Activated T-cell treated with anti-CD3 and anti-CD28 coated beads for 1 hour (primary cell): ENCODE data around the gene TNRC18.

Experiments used
- DNase-seq: peaks from one replicate; pipeline ENCODE4 v3.0.0-alpha.2; 2020; ENCODE audit warnings: low read depth

Gene TNRC18

GRCh38 chr7:5428478-5429252 lies 5.0 kb upstream of the TNRC18 start:
- DNase-seq = no peak

DNA sequence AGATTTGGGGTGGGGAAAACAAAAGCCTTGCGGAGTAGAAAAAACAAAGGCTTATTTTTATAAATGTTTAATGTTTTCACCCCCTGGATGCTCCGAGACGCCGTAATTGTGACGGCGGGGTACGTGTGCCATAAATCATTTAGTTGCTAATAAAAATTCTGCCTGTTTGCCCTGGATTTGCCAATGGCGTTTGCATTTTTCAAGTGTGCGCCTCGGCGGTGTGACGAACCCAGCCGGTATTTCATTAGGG lies 2.5 kb upstream of the TNRC18 start:
- no peak for DNase-seq

GRCh38 chr7:5425507-5426225 lies 2.0 kb upstream of the TNRC18 start:
- no peak for DNase-seq

DNA sequence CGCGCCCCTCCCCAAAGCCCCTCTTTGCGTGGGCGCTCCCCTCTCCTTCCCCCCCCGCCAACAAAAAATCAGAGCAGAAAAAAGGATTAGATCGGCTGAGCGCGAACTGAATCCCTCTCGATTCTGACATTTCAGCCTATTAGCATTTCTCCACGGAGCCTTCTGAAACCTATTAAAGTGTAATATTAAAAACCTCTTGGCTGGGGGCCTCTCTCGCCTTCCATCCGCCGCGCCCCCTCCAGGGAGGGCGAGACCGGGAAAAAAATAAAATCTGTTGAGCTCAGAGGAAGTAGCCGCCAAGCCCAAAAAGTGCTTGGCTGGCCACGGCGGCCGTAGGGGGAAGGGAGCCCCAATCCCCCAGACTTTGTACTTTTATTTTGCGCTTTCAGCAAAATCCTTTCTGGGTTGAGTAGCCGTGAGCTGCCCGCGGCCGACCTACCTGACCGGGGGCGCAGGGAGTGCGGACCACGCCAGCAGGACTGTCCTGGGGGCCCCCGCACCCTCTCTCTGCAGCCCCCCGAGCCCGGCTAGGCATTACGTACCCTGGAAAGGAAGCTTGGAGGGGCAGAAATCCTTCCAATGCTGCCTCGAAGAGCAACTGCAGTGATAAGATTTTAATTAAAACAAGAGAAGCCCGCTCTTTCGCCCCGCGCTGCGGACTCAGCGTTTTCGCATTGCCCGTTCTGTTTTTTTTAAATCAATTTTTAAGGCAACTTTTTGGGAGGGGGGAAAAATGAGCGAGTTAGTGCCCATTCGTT lies 1.3 kb upstream of the TNRC18 start:
- no peak for DNase-seq

DNA sequence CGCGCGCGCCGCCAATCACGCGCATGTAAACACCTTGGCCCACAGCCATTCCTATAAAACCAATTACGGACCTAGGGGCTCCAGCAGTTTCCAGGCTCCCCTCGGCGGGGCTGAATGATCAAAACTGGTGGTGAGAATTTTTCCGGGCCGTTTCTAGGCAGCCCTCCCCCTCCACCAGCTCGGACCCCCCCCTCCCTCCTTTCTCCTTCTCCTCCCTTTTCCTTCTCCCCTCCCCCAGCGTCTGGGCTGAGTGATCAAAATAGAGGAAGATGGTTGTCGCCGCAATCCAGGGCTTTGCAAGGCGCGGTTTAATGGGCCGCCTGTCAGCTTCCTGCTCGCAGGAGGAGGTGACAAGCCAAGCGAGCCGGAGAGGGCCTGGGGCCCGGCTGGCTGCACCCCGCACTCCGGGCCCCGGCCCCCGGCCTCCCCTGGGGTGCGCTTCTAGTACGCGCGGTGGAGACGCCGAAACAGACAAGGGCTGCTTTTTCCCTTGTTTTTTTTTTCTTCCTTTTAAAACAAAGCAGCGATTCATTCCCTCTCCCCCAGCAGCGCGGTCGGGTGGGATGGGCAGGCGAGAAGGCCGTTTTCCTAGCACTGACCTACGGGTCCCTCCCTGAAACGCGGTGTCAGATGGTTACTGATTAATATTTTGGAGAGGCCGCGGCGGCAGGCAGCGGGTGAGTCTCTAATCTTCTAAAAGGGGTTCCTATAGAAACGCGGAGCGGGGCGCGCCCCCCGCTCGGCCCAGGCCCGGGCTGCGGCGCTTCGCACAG lies 528 bp upstream of the TNRC18 start:
- no peak for DNase-seq

GRCh38 chr7:5422396-5423305 lies 983 bp downstream of the TNRC18 start:
- no peak for DNase-seq

- DNase-seq = no peak
Measured at GRCh38 chr7:5421714-5422395, 1.8 kb downstream of the TNRC18 start.

DNA sequence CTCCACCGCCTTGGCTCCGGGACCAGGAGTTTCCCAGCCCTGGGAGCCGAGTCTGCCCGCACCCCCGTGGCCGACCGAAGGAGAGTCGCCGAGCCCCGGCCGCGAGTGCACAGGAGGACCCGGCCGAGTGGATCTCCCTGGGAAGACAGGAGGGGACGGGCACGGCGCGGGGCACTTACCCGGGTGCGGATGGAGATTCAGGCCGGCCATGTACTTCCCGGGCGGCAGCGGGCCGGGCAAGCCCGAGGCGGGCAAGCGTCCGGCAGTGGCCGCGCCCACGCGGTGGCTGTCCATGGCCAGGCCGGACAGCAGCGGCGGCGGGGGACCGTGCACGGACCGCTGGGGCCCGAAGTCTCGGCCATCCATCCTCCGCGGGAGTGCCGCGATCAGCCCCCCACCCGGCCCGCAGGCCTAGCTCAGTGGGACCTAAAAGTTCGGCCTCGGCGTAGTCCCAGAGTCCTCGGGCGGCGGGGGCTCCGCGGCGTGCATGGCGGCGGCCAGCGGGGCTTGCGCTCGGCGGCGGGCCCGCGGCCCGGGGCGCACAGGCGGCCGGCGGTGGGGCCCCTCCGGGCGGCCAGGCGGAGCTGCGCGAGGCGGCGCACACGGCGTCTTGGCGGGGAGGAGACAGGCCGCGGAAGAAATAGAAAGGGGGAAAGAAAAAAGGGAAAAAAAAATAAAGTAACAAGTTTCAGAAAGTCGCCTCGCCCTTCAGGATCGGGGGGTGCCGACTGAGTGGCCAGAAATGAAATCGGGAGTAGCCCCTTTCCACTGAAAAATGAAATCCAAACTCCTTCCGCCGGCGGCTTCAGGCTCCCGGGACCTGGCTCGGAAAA lies 2.5 kb downstream of the TNRC18 start:
- no peak for DNase-seq

DNA sequence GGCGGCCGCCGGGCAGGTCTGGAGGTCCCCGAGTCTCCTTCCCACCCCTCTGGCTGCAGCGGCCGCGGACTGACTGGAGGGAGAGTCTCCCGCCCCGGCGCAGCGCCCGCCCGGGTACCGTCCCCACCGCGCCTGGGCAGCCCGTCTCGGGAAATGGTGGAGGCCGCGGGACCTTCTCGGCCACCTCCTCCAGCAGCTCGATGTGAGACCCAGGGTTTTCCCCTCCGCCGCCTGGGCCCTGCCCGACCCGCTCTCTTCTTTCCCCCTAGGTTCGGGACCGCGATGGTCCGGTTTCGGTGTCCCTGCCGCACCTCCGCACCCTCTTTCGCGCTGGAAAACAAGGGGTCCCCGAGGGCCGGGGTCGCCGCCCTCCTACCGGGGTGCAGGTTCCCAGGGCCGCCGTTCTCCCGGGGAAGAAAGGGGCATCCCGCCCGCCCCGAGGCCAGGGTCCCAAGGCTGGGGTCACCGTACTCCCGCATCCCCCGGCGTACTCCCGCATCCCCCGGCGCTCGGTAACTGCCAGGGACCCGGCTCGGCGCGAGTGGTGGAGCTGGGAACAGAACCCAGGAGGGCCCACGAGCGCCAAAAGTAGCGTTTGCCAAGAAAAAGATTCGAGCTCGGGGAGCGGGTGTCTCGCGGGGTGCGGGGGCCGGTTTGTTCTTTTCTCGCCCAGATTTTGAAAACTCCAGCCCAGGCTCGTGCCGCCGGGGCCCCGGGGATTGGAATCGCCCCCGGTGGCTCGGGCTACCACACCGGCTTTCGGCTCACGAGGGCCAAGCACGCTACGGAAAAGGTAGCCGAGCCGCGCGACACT lies 3.4 kb downstream of the TNRC18 start:
- no peak for DNase-seq

DNA sequence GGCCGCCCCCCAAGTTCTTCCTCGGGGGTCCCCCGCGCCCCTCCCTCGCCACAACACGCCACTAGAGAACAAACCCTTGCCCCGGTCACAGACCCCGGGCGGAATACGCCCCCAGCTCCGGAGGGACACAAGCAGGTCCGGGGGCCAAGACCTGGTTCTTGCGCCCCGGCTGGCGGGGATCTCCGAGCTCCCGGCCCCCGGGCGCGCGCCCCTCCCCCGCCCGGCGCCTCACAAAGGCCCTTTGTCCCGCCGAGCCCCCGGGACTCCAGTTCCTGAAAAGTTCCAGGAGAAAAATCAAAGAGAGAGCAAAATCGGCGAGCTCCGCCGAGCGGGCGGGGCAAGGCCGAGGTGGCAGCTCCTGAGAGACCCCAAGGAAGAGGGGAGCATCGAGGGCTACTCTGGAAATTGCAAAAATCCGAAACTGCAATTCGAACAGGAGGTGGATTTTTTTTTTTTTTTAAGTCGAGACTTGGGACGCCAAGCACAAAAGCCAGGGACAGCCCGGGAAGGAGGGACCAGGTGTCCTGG lies 4.0 kb downstream of the TNRC18 start:
- no peak for DNase-seq

DNA sequence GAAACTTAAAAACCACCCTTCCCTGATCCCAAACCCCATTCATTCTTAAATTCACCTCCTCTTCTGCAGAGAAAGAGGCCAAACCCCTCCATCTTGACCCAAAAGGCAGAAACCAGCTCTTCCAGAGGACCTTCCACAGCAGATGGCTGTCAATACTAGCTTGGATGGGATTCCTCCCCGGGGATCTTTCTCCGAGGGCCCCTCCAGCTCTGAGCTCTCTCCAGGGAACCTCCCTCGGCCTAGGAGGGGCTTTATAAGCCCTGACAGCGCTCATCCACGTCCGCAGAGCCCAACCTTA lies 5.4 kb downstream of the TNRC18 start:
- DNase-seq = no peak

DNA sequence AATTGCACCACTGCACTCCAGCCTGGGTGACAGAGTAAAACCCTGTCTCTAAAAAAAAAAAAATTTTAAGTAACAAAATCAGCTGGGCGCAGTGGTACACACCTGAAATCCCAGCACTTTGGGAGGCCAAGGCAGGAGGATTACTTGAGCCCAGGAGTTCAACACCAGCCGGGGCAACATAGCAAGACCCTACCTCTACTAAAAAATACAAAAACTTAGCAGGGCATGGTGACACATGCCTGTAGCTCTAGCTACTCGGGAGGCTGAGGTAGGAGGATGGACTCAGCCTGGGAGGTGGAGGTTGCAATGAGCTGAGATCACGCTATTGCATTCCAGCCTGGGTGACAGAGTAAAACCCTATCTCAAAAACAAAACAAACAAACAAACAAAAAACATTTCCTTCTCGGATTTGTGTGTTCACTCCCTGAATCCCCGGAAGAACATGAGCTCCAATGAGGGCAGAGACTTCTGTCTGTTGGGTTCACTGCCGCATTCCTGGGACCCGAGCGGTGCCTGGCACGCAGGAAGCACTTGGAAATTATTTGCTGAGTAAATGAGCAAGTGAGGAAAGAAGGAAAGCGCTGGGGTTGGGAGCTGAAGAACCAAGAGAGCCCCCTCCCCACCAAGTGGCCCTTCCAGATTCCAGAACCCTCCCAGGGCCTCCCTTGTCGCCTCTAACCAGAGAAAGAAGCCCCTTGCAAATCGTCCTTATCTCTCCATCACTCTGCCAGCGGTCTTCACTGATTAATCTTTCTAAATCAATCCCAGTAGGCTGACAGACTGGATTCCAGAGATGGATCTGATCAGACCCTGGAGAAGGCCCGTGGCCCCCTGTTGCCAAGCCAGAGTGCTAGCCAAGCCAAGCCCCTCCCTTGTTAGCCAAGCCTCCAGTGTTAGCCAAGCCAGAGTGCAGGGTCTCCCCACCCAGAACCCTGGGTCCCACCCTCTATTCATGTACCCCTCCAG lies 6.2 kb downstream of the TNRC18 start:
- no peak for DNase-seq

DNA sequence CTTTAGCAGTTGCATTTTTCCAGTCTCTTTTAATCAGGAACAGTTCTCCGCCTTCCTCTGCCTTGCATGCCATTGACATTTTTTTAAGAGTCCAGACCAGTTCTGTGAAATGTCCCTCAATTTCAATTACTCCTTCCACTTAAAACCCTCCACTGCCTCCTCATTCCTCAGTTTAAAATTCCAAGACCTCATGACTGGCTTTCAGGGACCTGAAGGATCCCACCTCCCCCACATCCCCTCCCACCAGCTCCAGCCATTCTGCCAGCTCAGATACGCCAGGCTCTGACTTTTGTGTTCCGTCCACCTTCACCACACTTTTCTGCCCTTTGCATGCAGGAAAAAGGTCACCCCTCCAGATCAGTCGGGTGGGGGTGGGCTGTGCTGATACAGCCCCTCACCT lies 8.7 kb downstream of the TNRC18 start:
- DNase-seq = no peak

- DNase-seq = no peak
Measured at GRCh38 chr7:5413449-5413786, 10.2 kb downstream of the TNRC18 start.

DNA sequence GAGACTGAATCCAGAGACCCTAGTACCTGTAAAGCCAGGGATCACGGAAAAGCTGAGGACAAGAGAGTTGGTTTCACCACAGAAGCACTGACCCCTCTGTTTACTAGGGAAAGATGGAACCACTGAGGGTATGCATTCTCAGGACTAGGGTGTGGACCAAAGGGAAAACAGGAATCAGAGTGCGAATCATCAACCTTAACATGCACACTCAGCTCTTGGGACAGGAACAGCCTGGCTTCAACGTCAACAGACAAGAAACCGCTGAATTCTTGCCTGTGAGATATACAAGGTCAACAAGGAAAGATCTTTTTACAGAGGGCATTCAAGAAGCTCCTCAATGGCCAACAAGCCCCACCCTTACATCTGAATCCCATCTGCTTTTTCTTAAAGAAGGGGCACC lies 14.9 kb downstream of the TNRC18 start:
- no peak for DNase-seq

GRCh38 chr7:5406957-5407945 lies 16.4 kb downstream of the TNRC18 start:
- no peak for DNase-seq

GRCh38 chr7:5404421-5404826 lies 19.2 kb downstream of the TNRC18 start:
- DNase-seq = no peak
